Stimulated activated naive B cell treated with anti-CD40 and anti-IgM and Interleukin-4, amounts not matched to agents 10 μg/mL and 1 μg/mL and 100 μg/mL, for 72 hours (primary cell): ENCODE data around the gene KCNIP3.

Source experiments
- ATAC-seq, 2 donors: fragments of 150-1000 bp; cut with Tn5 transposase; replicated peaks; 2 replicates each; pipeline ENCODE4 v1.10.0; 2021; ENCODE audit warnings: moderate library complexity in 1 of 2
- DNase-seq: peaks from one replicate; pipeline ENCODE4 v3.0.0; 2021
- H3K27ac Mint-ChIP-seq: one replicate; pipeline ENCODE4 v1.8.0; 2022; ENCODE audit warnings: mild to moderate bottlenecking, mixed read lengths
- H3K27me3 Mint-ChIP-seq, 2 donors: one replicate each; pipeline ENCODE4 v1.8.0; 2022; ENCODE audit warnings: mixed read lengths in 2 of 2
- H3K36me3 Mint-ChIP-seq, 2 donors: one replicate each; pipeline ENCODE4 v1.8.0; 2022; ENCODE audit warnings: mixed read lengths in 2 of 2, mild to moderate bottlenecking in 1 of 2
- H3K4me1 Mint-ChIP-seq, 2 donors: one replicate each; pipeline ENCODE4 v1.8.0; 2022; ENCODE audit warnings: mixed read lengths in 2 of 2, mild to moderate bottlenecking in 1 of 2
- H3K4me3 Mint-ChIP-seq, 2 donors: one replicate each; pipeline ENCODE4 v1.8.0; 2022; ENCODE audit warnings: mild to moderate bottlenecking in 2 of 2, mixed read lengths in 2 of 2, moderate library complexity in 1 of 2
- H3K9me3 Mint-ChIP-seq, 2 donors: one replicate each; pipeline ENCODE4 v1.8.0; 2022; ENCODE audit warnings: mixed read lengths in 2 of 2, mild to moderate bottlenecking in 1 of 2

KCNIP3 gene

DNA sequence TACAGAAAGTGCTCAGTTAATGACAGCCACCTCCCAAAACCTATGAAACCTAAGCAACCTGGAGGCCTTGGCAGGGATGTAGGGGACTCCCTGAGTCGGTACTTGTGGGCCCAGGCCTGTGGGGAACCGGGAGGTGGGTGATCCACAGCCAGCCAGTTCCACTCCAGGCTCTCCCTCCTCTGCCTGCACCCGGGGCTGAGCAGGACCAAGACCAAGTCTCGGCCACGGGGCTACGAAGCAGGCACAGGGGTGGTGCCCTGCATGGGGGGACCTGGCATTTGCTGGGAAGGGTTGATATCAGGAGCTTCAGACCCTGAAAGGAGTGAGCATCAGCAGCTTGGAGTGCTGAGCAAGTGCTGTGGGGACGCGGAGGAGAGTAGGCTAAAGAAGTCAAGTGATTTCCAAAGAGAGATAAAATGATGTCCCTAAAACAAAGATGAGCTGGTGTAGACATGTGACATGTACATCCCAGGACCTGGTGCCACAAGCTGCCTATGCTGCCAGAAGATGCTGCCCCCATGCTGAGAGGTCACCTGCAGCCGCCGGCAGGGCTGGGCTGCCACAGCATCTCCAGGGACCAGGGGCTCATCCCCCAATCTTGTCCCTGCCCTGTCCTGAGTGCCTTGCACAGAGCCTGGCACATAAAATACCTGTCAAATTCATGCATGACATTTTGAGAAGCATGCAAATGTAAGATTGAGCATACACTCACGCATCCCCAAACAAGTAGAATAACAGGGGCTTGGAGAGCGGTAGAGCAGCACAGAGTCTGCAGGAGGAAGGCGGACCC is 21.5 kb downstream of the KCNIP3 start:
- Mint-ChIP-seq H3K9me3 (no peaks in the 10 kb centered on the region), H3K36me3 (no peaks in the 10 kb centered on the region), H3K4me3 (no peak overlapping the region), H3K4me1 (no peaks in the 10 kb centered on the region), H3K27ac (no peak overlapping the region), H3K27me3 (peaks cover 4 to 10% of the 10 kb centered on the region in 2 donors)
- ATAC-seq (no peak), DNase-seq (no peak)

DNA sequence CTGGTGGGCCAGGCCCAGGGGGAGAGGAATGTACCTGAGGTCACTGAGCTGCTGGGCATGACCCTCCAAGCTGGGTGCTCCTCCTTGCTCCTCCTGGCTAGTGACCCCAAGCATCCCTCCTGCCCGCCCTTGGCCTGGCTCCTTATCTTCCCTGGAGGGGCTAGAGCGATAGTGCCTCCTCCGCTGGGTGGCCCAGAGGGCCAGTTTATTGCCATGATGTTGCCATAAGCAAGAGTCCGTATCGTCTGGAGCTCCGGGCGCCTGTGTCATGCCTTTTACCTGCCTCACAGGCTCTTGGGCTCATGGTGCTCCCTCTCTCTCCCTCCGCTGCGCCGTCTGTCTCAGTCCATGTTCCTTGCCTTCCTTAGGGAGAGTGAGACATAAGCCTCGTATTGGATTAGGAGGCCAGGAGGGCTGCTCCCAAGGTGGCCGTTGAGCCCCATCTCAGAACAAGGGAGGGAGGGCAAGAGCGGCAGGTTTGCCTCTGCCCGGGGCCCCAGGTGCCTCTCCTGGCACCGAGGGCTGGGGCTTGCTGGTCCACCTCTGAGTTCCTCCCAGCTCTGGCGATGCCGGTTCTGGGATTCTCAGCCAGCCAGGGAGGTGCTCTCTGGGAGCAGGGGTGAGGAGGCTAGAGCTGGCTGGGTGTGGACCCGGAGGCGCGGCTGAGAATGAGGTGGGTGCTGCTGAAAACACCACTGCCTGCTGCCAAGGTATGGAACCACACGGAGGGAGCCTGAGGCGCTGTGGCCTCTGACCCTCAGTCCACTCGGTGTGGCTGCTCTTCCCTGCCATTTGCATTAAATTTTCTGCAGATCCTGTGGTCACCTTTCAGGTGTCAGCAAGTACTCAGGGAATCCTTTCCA is 22.6 kb downstream of the KCNIP3 start:
- no peaks in the 10 kb centered on the region for H3K4me1 Mint-ChIP-seq
- no peak for DNase-seq
- H3K9me3 Mint-ChIP-seq, result no peaks in the 10 kb centered on the region
- ATAC-seq, result no peak
- H3K27ac Mint-ChIP-seq, result no peak overlapping the region
- peaks cover 4 to 6% of the 10 kb centered on the region in 2 donors for H3K27me3 Mint-ChIP-seq
- H3K4me3 Mint-ChIP-seq, result no peak overlapping the region
- no peaks in the 10 kb centered on the region for H3K36me3 Mint-ChIP-seq

DNA sequence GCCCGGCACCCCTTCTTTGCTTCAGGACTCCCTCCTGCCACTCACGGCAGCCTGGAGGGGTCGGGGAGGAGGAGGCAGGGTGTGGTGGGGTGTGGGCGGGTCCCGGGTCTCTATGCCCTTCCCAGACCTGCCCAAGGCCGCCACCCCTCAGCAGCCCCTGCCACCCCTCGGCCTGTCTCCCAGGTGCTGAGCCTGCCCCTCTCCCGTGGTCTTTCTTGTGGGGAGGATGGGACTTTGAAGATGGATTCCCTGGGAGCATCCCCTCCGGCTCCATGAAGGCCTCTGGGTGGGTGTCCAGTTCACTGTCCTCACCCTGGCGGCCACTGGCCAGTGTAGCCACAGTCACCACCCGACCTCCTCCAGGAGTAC is 23.2 kb downstream of the KCNIP3 start:
- no peaks in the 10 kb centered on the region for H3K4me1 Mint-ChIP-seq

DNA sequence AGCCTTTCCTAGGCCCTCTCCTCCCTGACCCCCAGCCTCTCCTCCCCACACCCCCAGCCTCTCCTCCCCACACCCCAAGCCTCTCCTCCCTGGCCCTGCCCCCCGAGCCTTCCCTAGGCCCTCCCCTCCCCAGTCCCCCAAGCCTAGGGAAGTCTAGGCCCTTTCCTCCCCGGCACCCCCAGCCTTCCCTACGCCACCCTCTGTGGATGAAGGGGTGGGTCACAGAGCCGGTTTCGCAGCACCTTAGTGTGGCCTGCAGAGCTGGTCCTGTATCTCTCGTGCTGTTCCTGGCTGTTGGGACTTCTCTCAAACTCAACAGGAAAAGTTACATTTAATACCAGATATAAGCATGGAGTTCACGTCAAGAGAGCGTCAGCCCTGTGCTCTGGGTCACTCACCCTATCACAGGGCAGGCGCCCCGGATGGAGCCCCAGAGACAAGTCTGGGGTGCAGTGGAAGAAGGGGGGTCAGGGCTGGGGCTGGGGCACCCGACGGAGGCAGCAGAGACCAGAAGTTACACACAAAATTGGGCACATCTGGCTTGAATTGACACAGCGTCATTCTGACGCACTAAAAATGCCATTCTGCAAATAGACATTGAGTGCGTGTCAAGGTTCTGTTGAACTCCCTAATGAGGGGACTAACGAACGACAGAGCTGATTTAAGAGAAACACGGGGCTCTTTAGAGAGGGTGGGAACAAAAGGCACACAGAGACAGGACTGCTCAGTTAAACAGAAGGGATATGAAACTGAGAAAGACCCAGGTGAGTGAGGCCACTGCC is 24.0 kb downstream of the KCNIP3 start:
- peaks cover under 1 to 6% of the 10 kb centered on the region in 2 donors for H3K27me3 Mint-ChIP-seq
- DNase-seq, result no peak
- no peak overlapping the region for H3K4me3 Mint-ChIP-seq
- H3K9me3 Mint-ChIP-seq, result peaks cover 5% of the 10 kb centered on the region in 2 donors
- no peaks in the 10 kb centered on the region for H3K36me3 Mint-ChIP-seq
- no peak overlapping the region for H3K27ac Mint-ChIP-seq
- no peaks in the 10 kb centered on the region for H3K4me1 Mint-ChIP-seq
- ATAC-seq, result no peak

More for the DNA sequence above, 23.2 kb downstream of the KCNIP3 start:
- DNase-seq (no peak), ATAC-seq (no peak)
- no peak overlapping the region for H3K4me3 Mint-ChIP-seq
- peaks cover 4 to 6% of the 10 kb centered on the region in 2 donors for H3K27me3 Mint-ChIP-seq
- no peak overlapping the region for H3K27ac Mint-ChIP-seq
- H3K9me3 Mint-ChIP-seq, result no peaks in the 10 kb centered on the region
- no peaks in the 10 kb centered on the region for H3K36me3 Mint-ChIP-seq

DNA sequence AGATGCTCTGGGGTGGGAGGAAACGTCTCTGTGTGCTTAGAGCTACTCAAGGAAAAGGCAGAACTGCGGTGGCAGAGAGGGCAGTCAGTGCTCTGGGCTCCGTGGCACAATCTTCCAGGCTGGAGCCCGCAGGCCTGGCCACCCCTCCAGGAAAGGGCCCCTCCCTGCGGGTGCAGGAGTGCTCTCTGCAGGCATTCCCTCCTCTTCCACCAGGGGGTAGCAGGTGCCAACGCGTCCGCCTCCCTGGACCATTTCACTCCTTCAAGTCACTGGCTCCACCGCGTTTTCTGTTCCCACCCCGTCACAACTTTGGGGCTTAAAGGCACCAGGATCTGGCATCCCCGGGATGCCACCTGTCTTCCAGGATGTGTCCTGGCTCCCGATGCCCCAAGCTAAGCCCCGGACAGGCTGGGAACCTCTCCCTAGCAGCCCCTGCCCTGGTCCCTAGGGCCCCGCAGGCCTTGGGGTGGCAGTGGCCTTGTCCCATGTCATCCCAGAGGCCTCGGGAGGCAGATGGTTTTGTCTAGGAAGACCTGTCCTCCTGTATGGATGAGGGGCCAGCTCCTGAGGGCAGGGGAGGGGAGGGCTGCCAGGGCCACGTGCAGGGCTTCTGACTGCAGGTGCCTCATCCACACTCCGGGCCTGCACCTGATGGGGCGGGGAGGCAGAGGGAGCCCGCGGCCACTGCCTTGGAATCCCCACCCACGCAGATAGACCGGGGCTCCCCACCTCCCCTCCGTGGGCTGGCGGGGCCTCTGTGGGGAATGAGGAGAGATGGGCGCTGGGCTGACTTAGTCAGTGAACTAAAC is 26.4 kb downstream of the KCNIP3 start:
- Mint-ChIP-seq H3K9me3 (peaks cover 5% of the 10 kb centered on the region in 2 donors), H3K36me3 (no peaks in the 10 kb centered on the region), H3K4me1 (no peaks in the 10 kb centered on the region), H3K27ac (no peak overlapping the region), H3K27me3 (no peaks in the 10 kb centered on the region), H3K4me3 (no peak overlapping the region)
- DNase-seq (no peak), ATAC-seq (peak; percentile 48 to 55)

DNA sequence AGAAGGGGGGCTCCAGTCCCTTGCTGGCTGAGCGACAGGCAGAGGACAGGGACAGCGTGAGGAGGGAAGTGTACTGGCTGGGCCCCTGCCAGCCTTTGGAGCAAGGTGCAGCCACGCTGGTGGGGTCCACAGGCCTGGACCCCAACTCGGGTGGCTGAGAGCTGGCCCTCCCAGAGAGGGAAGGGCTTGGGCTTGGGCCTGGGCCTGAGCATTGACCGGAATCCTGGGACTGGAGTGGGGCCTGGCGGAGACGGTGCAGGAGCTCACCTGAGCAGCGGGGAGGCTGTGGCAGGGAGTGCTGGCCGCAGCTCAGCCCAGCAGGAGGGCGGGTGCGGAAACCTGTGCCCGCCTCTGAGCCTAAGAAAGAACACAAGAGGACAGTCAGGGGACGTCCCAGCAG is 27.9 kb downstream of the KCNIP3 start:
- DNase-seq (no peak), ATAC-seq (no peak)
- Mint-ChIP-seq H3K9me3 (peaks cover 5% of the 10 kb centered on the region in 2 donors), H3K4me3 (no peak overlapping the region), H3K4me1 (no peaks in the 10 kb centered on the region), H3K36me3 (no peaks in the 10 kb centered on the region), H3K27ac (no peak overlapping the region), H3K27me3 (no peaks in the 10 kb centered on the region)

DNA sequence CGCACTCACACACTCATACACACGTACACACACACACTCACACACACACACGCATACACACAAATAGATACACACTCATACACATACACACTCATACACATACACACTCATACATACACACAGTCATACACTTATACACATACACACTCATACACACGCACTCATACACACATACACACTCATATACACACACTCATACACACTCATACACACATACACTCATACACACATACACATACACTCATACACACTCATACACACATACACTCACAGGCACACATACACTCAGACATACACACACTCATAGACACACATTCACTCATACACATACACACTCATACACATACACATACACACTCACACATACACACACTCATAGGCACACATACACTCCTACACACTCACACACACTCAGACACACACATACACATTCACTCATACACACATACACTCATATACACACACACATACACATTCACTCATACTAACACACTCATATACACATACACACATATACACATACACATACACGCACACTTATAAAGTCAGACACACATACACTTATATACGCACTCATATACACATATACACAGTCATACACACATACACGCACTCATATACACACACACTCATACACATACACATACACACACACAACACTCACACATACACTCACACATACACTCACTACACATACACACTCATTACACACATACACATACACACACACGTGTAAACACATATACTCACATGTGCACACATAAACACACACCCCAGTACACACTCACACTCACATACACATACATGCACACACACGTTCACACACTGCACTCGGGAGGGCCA is 28.7 kb downstream of the KCNIP3 start:
- no peak for DNase-seq
- Mint-ChIP-seq H3K9me3 (peaks cover 5% of the 10 kb centered on the region in 2 donors), H3K4me3 (no peak overlapping the region), H3K27me3 (no peaks in the 10 kb centered on the region), H3K4me1 (no peaks in the 10 kb centered on the region), H3K27ac (no peak overlapping the region), H3K36me3 (no peaks in the 10 kb centered on the region)
- no peak for ATAC-seq

DNA sequence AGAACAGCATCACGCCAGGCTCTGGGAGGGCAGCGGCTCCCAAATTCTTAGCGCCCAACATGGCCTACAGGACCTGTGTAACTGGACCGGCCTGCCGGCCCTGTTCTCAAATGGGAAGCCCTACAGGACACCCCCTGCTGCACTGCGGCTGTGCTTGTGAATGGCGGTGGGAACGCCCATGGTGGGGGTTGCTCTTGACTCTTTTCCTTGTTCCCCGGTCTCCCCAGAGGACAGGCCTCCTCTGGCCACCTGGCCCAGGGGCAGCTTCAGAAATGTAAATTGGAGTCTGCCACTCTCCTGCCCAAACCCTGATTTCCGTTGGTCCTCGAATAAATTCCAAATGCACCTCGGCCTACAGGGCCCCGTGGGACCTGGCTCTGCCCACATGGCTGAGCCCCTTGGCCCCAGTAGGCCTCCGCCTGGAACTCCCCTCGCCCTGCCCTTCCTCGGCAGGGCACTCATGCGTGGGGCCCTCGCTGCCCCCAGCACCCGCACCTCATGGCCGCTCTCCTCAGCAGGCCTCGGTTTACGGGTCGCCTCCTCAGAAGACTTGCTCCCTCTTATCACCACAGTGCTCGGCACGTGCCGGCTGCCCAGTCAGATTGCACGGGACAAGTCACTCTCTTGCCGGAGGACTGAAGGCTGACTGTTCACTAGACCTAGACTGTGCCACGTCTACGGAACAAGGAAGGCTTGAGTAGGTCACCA is 29.4 kb downstream of the KCNIP3 start:
- no peak for ATAC-seq
- no peak overlapping the region for H3K27ac Mint-ChIP-seq
- H3K36me3 Mint-ChIP-seq, result no peaks in the 10 kb centered on the region

DNA sequence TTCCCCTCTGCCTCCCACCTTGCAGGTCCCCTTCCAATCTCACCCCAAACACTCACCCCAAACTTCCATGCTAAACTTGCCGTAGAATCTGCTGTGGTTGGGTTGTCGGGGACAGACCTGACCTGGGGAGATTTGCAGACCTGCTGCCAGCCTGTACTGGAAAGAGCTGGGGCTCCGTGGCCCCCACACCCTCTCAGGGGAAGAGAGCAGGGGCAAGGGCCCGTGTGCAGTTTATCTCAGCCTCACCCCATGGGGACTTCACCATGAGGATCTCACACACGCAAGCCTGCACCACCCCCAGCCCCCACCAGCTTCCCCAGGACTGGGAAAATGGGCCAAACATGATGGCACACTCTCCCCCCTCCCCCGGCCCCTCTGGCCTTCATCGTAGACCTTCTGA is 30.7 kb downstream of the KCNIP3 start:
- H3K36me3 Mint-ChIP-seq, result no peaks in the 10 kb centered on the region
- no peak overlapping the region for H3K27ac Mint-ChIP-seq
- H3K9me3 Mint-ChIP-seq, result peaks cover 5% of the 10 kb centered on the region in 2 donors
- H3K4me3 Mint-ChIP-seq, result no peak overlapping the region
- ATAC-seq (no peak), DNase-seq (no peak)
- H3K27me3 Mint-ChIP-seq, result no peaks in the 10 kb centered on the region
- H3K4me1 Mint-ChIP-seq, result no peaks in the 10 kb centered on the region

More for the DNA sequence above, 29.4 kb downstream of the KCNIP3 start:
- no peak for DNase-seq
- Mint-ChIP-seq H3K4me3 (no peak overlapping the region), H3K27me3 (no peaks in the 10 kb centered on the region), H3K9me3 (peaks cover 5% of the 10 kb centered on the region in 2 donors), H3K4me1 (no peaks in the 10 kb centered on the region)

DNA sequence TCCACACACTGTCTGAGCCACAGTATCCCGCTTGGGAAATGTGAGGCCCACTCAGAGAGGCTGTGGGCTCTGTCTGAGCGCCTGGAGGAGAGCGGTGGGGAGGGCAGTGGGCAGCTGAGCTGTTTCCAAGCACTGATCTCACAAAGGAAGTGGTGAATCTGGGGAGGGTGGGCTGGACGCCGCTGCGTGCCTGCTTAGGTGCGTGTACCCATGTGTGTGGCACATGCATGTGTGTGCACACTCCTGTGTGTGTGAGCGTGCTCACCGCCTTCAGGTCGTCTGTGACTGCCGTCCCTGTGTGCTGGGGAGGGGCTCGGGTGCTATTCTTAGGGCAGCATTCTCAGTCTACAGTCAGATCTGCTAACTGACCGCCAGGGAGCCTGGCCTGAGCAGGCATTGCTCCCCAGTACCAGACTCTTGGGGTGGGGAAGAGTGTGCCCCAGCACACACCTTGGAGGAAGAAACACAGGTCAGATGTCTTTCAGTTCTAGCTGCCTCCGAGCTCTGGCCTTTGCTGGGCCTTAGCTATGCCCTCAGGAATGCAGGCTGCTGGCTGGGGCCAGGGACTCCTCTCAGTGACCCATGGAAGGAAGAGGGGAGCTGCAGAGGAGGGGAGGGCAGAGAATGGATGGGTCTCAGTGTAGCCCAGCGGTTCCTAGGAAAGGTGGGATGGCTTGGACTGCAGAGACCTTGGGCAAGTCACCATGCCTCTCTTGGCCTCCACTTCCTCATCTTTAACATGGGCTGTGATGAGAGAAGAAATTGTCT is 31.4 kb downstream of the KCNIP3 start:
- no peak for ATAC-seq
- H3K4me1 Mint-ChIP-seq, result no peaks in the 10 kb centered on the region

DNA sequence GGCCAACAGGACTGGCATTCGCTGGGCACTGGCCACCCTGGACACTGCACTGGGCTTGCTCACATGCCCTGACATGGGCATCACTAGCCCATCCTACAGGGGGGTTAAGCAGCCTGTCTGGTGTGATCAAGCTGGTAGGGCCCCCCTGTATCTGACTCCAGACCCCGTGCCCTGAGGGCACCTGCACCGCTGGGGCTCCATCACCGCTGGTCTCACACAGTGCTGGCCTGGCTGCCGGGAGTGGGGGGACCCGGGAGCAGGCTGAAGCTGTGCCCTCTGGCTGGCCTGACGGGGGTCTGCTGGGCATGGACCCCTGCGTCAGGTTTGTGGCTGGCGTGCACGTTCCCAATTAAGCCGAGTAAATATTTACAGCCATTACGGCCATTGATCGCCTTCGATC is 32.3 kb downstream of the KCNIP3 start:
- Mint-ChIP-seq H3K4me3 (no peak overlapping the region), H3K27me3 (peaks cover 0 to 7% of the 10 kb centered on the region in 2 donors), H3K36me3 (no peaks in the 10 kb centered on the region), H3K4me1 (no peaks in the 10 kb centered on the region), H3K27ac (no peak overlapping the region), H3K9me3 (peaks cover 5% of the 10 kb centered on the region in 2 donors)
- ATAC-seq (no peak), DNase-seq (no peak)

More for the DNA sequence above, 31.4 kb downstream of the KCNIP3 start:
- no peaks in the 10 kb centered on the region for H3K36me3 Mint-ChIP-seq
- peaks cover 5% of the 10 kb centered on the region in 2 donors for H3K9me3 Mint-ChIP-seq
- no peak for DNase-seq
- no peak overlapping the region for H3K27ac Mint-ChIP-seq
- no peak overlapping the region for H3K4me3 Mint-ChIP-seq
- no peaks in the 10 kb centered on the region for H3K27me3 Mint-ChIP-seq
